Gastroesophageal sphincter (tissue), 3 donors: ENCODE results near the gene TEX28.
"Not testable (repeated sequence)": the region's sequence is repeated elsewhere in the genome, so short reads cannot be mapped to it uniquely, and the experiment has no call there.

Experiments
- CTCF ChIP-seq, 4 experiments: fragments of 200-600 bp in 2 of 4; fragments of 450-650 bp in 2 of 4; sonication (generic) in 1 of 4; IDR thresholded peaks; one replicate each; pipeline ENCODE4 v1.5.1; 2017 to 2019; ENCODE audit warnings: antibody characterized with exemption in 4 of 4, mild to moderate bottlenecking in 2 of 4, moderate library complexity in 2 of 4
- EP300 ChIP-seq: sonication (generic); formaldehyde crosslinking; IDR thresholded peaks from one replicate; pipeline ENCODE4 v1.6.1; 2017; ENCODE audit warnings: antibody characterized with exemption, mild to moderate bottlenecking

GRCh38 chrX:154263072-154263471 lies 31.9 kb downstream of the TEX28 start:
- TF ChIP-seq CTCF (IDR thresholded peaks at IDR 0.05); EP300: not testable (repeated sequence)
